GM10847 (cell line): Measurements from ENCODE around the gene GABARAPL1.

ENCODE experiments used
- POLR2A ChIP-seq: IDR thresholded peaks from 2 replicates; pipeline ENCODE4 v1.6.1; 2011; ENCODE audit not compliant: insufficient read length; ENCODE audit errors: extremely low read depth

GABARAPL1 gene

DNA sequence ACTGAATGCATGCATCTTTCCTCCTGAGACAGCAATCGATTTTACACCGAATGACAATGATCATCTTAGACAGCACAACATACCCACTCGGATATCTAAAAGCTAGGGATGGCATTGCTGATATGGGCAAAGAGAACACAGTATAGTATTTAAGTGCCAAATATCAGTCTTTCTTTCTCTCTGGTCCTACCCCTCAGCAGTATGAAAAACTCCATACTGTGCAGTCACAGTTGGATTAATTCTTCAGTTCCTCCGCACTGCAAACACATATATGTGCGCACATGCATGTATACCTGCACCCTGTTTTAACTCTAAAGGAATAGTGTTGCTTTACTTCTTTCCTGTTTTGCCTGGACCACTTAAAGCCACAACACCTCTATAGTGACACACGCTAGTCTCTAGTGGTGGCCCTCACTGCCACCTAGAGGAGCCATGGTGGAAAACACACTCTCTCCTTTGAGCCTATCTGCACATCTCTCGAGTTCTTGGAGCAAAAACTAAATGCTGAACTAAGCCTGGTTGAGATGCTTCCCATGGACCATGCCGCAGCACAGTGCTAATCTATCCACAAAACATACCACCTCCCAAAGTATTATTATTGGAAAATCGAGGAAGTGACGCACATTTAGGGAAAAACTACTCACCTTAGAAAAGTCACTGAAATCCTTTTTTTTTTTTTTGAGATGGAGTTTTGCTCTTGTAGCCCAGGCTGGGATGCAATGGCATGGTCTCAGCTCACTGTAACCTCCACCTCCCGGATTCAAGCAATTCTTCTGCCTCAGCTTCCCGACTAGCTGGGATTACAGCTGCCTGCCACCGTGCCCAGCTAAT is 21.9 kb upstream of the GABARAPL1 start:
- no peak for TF ChIP-seq POLR2A

DNA sequence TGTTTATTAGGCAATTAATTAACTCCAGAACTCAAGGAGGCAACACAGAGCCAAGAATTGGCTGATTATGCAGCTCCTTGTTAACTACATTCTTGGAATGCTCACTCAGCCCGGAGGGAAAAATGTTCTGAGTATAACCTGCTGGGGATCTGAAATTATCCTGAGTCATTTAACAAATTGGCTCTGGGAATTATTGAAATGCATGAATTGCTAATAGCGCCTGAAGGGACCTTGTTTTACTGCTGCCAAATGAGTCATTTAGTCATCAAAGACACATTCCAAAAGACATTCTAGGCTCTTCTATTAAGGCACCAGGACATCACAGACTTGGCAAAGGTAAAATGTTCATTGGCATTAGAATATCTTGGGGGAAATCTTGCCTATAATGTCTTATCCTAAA is 20.8 kb upstream of the GABARAPL1 start:
- TF ChIP-seq POLR2A, result no peak

DNA sequence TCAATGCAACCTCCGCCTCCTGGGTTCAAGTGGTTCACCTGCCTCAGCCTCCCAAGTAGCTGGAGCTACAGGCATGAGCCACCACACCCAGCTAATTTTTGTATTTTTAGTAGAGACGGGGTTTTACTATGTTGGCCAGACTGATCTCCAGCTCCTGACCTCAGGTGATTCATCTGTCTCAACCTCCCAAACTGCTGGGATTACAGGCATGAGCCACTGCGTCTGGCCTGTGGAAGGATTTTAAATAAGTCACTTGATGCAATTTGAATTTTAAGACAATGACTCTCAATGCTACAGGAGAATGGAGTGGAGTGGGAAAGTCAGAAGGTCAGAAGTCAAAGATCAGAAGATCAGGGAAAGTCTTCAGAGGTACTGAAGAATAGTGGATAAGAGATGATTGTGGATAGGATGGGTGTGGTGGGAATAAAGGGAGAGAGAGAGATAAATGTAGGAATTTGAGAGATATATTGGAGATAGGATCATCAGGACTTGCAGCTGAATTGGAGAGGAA is 18.5 kb upstream of the GABARAPL1 start:
- TF ChIP-seq POLR2A, result no peak

DNA sequence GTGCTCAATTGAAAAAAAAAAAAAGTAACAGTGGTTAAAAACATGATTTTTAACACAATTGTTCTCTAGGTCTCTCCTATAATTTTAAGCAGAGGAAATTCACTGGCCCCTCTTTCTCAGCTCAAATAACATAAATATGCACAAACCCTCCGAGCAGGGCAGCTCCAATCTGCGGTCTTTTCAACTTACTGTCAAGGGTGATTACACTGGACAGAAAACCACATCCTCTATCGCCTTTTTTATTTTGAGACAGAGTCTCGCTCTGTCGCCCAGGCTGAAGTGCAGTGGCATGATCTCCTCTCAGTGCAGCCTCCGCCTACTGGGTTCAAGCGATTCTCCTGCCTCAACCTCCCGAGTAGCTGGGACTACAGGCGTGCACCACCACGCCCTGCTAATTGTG is 16.5 kb upstream of the GABARAPL1 start:
- TF ChIP-seq POLR2A, result no peak

DNA sequence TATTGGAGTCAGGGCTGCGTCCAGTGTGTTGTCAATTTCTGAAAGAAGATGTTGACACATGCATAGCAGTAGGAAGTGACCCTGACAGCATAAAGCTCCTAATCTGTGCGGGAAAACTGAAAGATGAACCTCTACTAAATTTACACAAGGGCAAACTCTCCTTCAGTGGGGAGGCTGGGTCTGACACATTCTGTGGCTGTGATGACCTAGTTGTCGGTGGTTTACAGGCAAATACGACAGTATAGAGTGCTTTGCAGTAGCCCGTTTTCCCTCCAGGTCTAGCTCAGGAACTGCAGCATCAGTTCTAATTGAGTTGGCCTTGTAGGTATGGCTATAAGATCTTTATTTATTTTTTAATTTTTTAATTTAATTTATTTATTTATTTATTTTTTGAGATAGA is 14.8 kb upstream of the GABARAPL1 start:
- TF ChIP-seq POLR2A, result no peak

DNA sequence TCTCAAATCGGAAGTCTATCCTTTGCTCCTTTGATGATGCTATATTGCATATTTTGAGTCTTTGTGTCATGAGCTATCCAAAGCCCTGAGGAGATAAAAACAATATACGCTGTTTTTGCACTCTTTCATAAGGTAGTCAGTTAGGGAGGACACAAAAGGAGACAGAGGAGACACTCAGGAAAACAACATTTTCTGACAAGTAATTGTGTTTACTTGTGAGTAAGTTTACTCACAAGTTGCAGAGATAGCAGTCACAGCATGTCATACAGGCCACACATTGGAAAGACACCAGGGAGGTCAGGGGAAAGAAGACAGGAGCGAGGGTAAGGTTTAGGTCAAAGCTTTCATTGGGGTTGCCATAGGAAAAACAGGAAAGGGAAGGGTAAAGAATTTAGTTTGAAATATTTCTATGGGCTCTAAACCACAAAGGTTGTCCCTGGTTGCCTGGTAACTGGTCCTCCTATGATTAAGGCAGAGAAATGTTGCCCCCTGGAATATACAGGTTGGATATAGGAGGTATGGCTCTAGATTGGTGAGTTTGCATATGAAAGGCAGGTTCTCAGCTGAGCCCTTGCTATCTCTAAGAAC is 7.4 kb upstream of the GABARAPL1 start:
- no peak for TF ChIP-seq POLR2A

DNA sequence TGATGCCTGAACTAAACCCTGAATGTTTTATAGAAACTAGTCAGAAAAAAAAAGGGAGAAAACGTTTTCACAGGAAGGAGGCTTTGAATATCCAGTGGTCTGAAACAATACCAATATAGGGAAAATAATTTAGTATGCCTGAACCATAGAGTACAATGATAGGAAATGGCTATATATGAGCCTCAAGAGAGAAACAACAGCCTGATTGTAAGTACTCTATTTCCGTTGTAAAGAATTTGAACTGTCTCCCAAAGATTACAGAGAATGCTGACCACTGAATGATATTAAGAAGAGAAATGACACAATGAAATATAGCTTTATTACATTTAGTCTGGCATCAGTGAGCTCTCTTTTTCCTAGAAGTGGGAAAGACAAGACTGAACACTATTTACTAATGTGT is 5.5 kb upstream of the GABARAPL1 start:
- no peak for TF ChIP-seq POLR2A

DNA sequence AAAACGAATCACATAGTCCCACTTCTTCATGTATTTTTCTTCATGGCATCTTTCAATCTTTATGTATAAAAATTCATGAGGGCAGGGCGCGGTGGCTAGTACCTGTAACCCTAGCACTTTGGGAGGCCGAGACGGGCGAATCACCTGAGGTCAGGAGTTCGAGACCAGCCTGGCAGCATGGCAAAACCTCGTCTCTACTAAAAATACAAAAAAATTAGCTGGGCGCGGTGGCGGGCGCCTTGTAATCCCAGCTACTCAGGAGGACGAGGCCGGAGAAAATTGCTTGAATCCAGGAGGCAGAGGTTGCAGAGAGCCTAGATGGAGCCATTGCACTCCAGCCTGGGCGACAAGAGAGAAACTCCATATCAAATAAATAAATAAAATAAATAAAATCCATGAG is 2.5 kb upstream of the GABARAPL1 start:
- no peak for TF ChIP-seq POLR2A

DNA sequence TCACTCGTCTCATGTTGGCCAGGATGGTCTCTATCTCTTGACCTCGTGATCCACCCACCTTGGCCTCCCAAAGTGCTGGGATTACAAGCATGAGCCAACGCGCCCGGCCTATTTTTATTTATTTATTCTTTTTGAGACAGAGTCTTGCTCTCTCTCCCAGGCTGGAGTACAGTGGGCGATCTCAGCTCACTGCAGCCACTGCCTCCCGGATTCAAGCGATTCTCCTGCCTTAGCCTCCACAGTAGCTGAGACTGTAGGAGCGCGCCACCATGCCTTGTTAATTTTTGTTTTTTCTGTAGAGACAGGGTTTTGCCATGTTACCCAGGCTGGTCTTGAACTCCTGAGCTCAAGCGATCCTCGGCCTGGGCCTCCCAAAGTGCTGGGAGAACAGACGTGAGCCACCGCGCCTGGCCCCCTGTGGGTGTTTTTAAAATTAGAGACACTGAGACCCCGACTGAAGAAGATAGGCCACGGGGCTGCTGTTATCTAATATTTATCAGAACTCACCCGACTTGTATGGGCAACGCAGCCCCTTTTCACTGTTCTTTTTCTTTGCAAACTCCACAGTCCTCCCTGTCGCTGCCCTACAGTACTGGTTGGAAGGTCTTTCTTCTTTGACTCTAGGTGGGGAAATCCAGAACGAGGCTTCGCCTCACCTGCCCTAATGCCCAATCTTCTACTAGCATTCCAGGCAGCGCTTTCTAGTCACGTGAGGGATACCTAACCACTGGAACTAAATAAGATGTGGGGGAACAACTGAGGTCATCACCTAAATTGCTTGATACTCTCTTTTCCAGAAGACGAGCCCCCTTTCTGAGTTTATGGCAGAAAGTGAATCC is 1.4 kb upstream of the GABARAPL1 start:
- TF ChIP-seq POLR2A, result no peak

DNA sequence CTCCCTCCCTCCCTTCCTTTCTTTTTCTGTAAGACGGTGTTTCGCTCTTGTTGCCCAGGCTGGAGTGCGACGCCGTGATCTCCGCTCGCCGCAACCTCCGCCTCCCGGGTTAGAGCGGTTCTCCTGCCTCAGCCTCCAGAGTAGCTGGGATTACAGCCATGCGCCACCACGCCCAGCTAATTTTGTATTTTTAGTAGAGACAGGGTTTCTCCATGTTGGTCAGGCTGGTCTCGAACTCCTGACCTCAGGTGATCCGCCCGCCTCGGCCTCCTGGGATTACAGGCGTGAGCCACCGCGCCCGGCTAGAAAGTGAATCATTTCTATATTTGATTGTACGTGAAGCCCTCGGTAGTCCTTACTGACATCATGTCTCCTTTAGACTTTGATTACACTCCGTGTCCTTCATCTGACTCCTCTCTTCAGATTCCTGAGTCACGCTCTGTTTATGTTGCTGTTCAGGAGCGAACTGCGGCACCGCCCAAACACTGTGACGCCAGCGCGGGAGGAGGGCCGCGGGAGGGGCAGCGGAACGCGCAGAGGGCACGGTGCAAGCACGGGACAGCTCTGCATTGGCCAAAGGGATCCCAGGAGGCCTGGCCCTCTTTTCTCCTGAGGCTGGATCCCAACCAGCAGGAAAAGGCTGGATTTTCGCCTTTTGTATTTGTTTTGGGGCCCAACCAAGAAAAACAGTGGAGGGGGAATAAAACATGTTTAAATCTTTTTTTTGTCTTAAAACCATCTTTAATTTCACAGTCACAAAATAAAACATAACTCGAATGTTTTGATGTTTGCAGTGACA is 538 bp upstream of the GABARAPL1 start:
- TF ChIP-seq POLR2A, result no peak

DNA sequence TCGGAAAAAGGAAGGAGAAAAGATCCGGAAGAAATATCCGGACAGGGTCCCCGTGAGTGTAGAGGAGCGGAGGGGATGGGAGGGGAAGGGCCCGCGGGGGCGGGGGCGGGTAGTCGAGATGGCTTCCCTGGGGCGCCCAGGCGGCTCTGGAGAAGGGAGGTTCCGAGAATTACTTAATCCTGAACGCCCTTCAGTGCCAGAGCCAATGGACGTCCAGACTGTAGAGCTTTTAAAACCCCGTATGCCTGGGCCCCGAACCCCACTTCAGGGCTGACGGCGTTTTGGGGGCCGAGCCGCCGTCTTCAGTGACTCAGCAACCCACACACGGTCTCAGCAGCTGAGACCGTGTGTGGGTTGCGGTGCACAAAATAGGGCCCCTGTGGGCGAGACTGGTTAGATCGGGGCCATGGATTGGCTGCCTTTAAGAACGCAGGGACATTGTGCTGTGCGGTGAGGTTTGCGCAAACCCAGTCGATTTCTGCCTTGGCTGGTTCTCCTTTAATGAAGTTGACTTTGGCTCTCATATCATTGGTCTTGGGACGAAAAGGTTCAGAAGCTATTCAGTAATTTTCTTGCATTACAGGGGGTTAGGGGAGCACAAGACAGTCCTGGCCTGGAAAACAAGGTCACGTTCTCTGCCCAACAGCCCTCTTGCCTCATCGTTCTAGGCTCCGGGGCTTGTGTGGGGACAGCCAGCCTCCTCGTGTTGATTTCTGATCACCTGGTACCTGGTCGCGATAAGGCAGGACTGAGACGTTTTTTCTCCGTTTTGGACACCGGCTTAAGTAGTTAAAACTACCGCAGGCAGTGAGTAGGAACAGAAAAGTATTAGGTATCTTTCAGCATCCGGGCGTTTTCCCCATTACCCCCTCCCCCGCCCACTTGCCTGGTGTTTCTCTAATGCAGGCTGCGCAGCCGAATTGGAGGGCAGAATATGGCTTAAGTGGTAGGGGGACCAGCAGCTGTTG is 775 bp downstream of the GABARAPL1 start:
- TF ChIP-seq POLR2A, result no peak

DNA sequence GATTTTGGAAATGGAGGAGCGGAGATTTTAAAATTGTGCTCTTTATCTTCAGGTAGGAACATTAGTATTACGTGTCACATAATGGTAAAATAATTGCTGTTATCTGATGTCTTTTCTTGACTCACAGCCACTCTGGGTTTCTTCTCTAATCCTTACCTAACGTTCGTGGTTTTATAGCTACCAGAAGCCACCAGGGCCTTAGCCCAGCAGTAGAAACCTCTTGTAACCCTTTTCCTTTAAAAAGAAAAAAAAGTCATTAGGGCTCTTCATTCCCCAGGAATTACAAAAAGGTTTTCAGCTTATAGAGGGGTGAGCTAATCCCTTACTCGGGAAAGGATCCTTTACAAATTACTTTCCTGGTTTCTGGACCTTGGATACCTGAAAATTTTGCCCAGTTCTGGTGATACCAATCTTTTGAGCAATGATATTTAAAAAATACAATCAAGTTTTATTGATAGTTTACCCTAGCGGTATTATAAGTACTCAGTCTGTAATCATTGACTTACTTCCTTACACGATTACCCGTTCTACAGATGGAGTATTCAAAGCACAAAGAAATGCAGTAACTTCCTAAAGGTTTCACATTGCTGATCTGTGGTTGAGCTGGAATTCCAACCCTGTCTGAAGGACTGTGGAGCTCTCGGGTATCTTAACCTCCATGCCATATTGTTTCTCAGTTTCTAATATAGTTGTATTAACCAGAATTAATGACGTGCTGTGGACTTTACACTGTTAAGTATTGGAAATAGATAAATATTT is 1.6 kb downstream of the GABARAPL1 start:
- no peak for TF ChIP-seq POLR2A

DNA sequence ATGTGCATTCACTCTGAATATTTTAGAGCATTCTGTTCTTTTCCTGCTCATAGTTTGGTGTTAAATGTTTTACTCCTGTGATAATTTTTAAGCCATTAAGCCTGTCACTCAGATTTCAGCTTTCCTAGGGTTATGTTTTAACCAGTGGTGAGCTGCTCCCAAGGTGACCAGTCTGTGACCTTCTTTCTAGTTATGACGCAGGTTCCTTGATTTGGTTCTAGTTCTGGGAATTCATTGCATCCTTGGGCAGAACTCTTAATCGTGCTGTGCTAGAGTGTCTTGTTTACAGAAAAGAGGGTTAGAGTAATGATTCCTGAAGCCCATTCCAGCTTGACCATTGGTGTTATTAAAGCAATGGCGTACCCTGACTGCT is 2.2 kb downstream of the GABARAPL1 start:
- no peak for TF ChIP-seq POLR2A

DNA sequence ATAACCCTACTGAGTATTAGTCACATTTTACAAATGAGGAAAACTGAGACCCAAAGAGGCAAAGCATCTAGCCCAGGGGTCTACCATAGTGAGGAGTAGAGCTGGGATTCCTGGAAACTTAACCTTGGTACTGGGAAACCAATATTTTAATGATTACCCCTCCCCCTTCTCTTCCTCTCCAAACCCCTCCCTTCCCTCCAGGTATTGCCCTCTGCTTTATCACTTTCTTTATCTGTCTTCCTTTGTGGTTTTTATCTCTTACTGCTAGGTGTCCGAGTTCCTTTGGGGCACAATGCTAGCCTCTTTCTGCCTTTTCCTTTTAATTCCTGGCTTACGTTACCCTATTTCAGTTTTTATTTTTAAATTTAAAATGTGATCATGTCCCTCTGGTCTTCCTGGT is 2.8 kb downstream of the GABARAPL1 start:
- TF ChIP-seq POLR2A, result no peak

DNA sequence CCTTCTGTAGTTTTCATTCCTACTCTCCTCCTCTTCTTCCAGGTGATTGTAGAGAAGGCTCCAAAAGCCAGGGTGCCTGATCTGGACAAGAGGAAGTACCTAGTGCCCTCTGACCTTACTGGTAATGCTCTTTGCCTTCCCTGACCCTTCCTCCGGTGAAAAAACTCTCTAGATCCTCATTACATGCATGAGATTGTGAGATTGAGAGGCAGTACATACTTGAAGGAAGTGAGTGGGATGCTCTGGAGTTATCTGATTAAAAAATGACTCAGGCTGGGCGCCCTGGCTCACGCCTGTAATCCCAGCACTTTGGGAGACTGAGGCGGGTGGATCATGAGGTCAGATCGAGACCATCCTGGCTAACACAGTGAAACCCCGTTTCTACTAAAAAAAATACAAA is 5.3 kb downstream of the GABARAPL1 start:
- TF ChIP-seq POLR2A, result no peak
